ENCODE data around the gene MIPOL1. TPM values are rescaled to one million over a fixed set of nuclear protein-coding genes. Genes with fewer than 3 reads are reported as not detected.

MIPOL1 gene
- total RNA-seq, 3 donors from 2014 or later, result 12.2 to 48.8 (median 36.1) TPM

- TF ChIP-seq POLR2AphosphoS5 (IDR thresholded peaks at IDR 0.05), result no peak
- no peak for TF ChIP-seq CTCF (IDR thresholded peaks at IDR 0.05)
- Histone ChIP-seq H3K9me3 (no peaks in the 10 kb centered on the region), H3K27me3 (no peaks in the 10 kb centered on the region), H3K4me3 (no peak overlapping the region), H3K27ac (no peak overlapping the region), H3K4me1 (no peaks in the 10 kb centered on the region), H3K36me3 (no peaks in the 10 kb centered on the region)
- intact Hi-C loops (cut with DNase I; ENCODE audit: low total_unique reads), result no loop called here
- no peak for DNase-seq (ENCODE audit: low spot score in 2 of 2)
These were observed 66.0 kb downstream of the MIPOL1 start for GRCh38 chr14:37263656-37264236.

- H3K4me3 ChIP-seq, result no peak overlapping the region
- H3K27ac ChIP-seq, result no peak overlapping the region
- TF ChIP-seq POLR2A (IDR thresholded peaks at IDR 0.05) (no peak), CTCF (IDR thresholded peaks at IDR 0.05) (no peak), POLR2AphosphoS5 (IDR thresholded peaks at IDR 0.05) (no peak)
- intact Hi-C loops (cut with DNase I; ENCODE audit: low total_unique reads), result no loop called here
- H3K4me1 ChIP-seq, result no peaks in the 10 kb centered on the region
- H3K9me3 ChIP-seq, result no peaks in the 10 kb centered on the region
- no peak for DNase-seq (ENCODE audit: low spot score in 2 of 2)
- no peaks in the 10 kb centered on the region for H3K27me3 ChIP-seq
- no peaks in the 10 kb centered on the region for H3K36me3 ChIP-seq
These were observed 71.1 kb downstream of the MIPOL1 start for GRCh38 chr14:37268788-37269187.

GRCh38 chr14:37270629-37271028 is 72.9 kb downstream of the MIPOL1 start:
- intact Hi-C loops (cut with DNase I; ENCODE audit: low total_unique reads), result no loop called here
- no peaks in the 10 kb centered on the region for H3K36me3 ChIP-seq
- no peak for DNase-seq (ENCODE audit: low spot score in 2 of 2)
- no peak overlapping the region for H3K27ac ChIP-seq
- TF ChIP-seq POLR2A (IDR thresholded peaks at IDR 0.05), result no peak
- no peak for TF ChIP-seq POLR2AphosphoS5 (IDR thresholded peaks at IDR 0.05)
- no peaks in the 10 kb centered on the region for H3K9me3 ChIP-seq
- no peak overlapping the region for H3K4me3 ChIP-seq
- H3K27me3 ChIP-seq, result no peaks in the 10 kb centered on the region
- H3K4me1 ChIP-seq, result no peaks in the 10 kb centered on the region

- Histone ChIP-seq H3K4me1 (no peaks in the 10 kb centered on the region), H3K4me3 (no peak overlapping the region), H3K36me3 (no peaks in the 10 kb centered on the region), H3K27ac (no peak overlapping the region), H3K27me3 (no peaks in the 10 kb centered on the region), H3K9me3 (no peaks in the 10 kb centered on the region)
- DNase-seq (ENCODE audit: low spot score in 2 of 2), result no peak
- TF ChIP-seq POLR2A (IDR thresholded peaks at IDR 0.05), result no peak
- TF ChIP-seq CTCF (IDR thresholded peaks at IDR 0.05), result no peak
- TF ChIP-seq POLR2AphosphoS5 (IDR thresholded peaks at IDR 0.05), result no peak
- intact Hi-C loops (cut with DNase I; ENCODE audit: low total_unique reads), result no loop called here
These were observed 74.8 kb downstream of the MIPOL1 start for GRCh38 chr14:37272569-37272968.

GRCh38 chr14:37274652-37275051 is 76.9 kb downstream of the MIPOL1 start:
- H3K27ac ChIP-seq, result no peak overlapping the region
- H3K36me3 ChIP-seq, result no peaks in the 10 kb centered on the region
- no peaks in the 10 kb centered on the region for H3K27me3 ChIP-seq
- no peaks in the 10 kb centered on the region for H3K4me1 ChIP-seq
- no peaks in the 10 kb centered on the region for H3K9me3 ChIP-seq
- no peak overlapping the region for H3K4me3 ChIP-seq
- intact Hi-C loops (cut with DNase I; ENCODE audit: low total_unique reads), result no loop called here
- no peak for DNase-seq (ENCODE audit: low spot score in 2 of 2)
- TF ChIP-seq POLR2AphosphoS5 (IDR thresholded peaks at IDR 0.05), result no peak
- TF ChIP-seq POLR2A (IDR thresholded peaks at IDR 0.05), result no peak
- no peak for TF ChIP-seq CTCF (IDR thresholded peaks at IDR 0.05)

- Histone ChIP-seq H3K27ac (no peak overlapping the region), H3K4me1 (no peaks in the 10 kb centered on the region), H3K36me3 (no peaks in the 10 kb centered on the region), H3K9me3 (no peaks in the 10 kb centered on the region), H3K27me3 (no peaks in the 10 kb centered on the region), H3K4me3 (no peak overlapping the region)
- intact Hi-C loops (cut with DNase I; ENCODE audit: low total_unique reads), result no loop called here
- TF ChIP-seq POLR2AphosphoS5 (IDR thresholded peaks at IDR 0.05) (no peak), CTCF (IDR thresholded peaks at IDR 0.05) (no peak), POLR2A (IDR thresholded peaks at IDR 0.05) (no peak)
- DNase-seq (ENCODE audit: low spot score in 2 of 2), result no peak
These were observed 78.2 kb downstream of the MIPOL1 start for GRCh38 chr14:37275963-37276362.

Data from breast epithelium (tissue), 4 donors.